WERI-Rb-1 (cell line): ENCODE results near the gene KLHDC7B.
"Not testable (repeated sequence)": the region's sequence is repeated elsewhere in the genome, so short reads cannot be mapped to it uniquely, and the experiment has no call there.

Experiments
- DNase-seq: peaks from one replicate; pipeline ENCODE4 v3.0.0-alpha.2; 2020
- H3K27ac ChIP-seq: fragments of 250-450 bp; sonication (Bioruptor Pico); 2 replicates; pipeline ENCODE4 v1.5.1; 2020; ENCODE audit warnings: mild to moderate bottlenecking, moderate library complexity
- H3K27me3 ChIP-seq: fragments of 250-450 bp; sonication (Bioruptor Pico); 2 replicates; pipeline ENCODE4 v1.5.1; 2021; ENCODE audit warnings: mild to moderate bottlenecking, low read depth, moderate library complexity; ENCODE audit not compliant: insufficient read depth, severe bottlenecking
- H3K36me3 ChIP-seq: fragments of 250-450 bp; sonication (Bioruptor Pico); 2 replicates; pipeline ENCODE4 v1.5.1; 2020; ENCODE audit warnings: mild to moderate bottlenecking, moderate library complexity
- H3K4me3 ChIP-seq: 2 replicates; pipeline ENCODE4 v1.5.1; 2011; ENCODE audit warnings: low read depth, mild to moderate bottlenecking, control low read depth, low read length
- H3K9me3 ChIP-seq: fragments of 250-450 bp; sonication (Bioruptor Pico); 2 replicates; pipeline ENCODE4 v1.5.1; 2021; ENCODE audit warnings: mild to moderate bottlenecking, moderate library complexity; ENCODE audit not compliant: severe bottlenecking
- TF ChIP-seq, protein P1 (sequence below): IDR thresholded peaks from 2 replicates; pipeline ENCODE4 v1.5.1; 2011; ENCODE audit warnings: low read depth, mild to moderate bottlenecking, control low read depth, inconsistent platforms, low read length

The KLHDC7B gene

DNA sequence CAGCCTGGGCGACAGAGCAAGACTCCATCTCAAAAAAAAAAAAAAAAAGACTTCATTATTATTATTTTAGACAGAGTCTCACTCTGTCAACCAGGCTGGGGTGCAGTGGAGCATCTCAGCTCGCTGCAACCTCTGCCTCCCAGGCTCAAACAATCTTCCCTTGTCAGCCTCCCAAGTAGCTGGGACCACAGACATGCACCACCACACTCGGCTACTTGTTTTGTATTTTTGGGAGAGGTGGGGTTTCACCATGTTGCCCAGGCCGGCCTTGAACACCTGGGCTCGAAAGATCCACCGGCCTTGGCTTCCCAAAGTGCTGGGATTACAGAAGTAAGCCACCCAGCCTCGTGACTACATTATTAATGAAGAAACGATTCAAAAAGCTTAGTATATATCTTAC lies 10.6 kb upstream of the KLHDC7B start:
- H3K9me3 ChIP-seq = peaks cover 11% of the 10 kb centered on the region
- no peak overlapping the region for H3K4me3 ChIP-seq
- DNase-seq = no peak
- no peaks in the 10 kb centered on the region for H3K36me3 ChIP-seq
- no peaks in the 10 kb centered on the region for H3K27me3 ChIP-seq
- TF ChIP-seq, protein P1, sequence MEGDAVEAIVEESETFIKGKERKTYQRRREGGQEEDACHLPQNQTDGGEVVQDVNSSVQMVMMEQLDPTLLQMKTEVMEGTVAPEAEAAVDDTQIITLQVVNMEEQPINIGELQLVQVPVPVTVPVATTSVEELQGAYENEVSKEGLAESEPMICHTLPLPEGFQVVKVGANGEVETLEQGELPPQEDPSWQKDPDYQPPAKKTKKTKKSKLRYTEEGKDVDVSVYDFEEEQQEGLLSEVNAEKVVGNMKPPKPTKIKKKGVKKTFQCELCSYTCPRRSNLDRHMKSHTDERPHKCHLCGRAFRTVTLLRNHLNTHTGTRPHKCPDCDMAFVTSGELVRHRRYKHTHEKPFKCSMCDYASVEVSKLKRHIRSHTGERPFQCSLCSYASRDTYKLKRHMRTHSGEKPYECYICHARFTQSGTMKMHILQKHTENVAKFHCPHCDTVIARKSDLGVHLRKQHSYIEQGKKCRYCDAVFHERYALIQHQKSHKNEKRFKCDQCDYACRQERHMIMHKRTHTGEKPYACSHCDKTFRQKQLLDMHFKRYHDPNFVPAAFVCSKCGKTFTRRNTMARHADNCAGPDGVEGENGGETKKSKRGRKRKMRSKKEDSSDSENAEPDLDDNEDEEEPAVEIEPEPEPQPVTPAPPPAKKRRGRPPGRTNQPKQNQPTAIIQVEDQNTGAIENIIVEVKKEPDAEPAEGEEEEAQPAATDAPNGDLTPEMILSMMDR = no peak
- H3K27ac ChIP-seq = no peak overlapping the region

DNA sequence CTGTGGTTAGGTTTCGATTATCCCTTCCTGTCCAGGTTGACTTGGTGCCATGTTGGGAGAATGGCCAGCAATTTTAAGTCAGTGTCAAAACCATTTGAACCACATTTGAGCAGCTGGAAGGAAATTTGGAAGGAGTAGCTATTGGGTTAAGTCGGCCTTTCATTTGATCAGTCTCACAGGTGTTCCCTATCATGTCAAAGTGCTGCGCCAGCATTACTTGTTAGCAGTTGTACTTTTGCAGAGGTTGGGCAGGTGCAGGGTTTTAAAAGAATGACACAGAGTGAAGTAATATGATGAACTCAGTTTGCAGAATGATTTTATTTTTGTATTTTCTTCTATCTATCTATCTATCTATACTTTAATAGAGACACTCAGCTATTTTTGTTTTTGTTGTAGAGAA lies 9.5 kb upstream of the KLHDC7B start:
- H3K36me3 ChIP-seq = no peaks in the 10 kb centered on the region
- TF ChIP-seq, protein P1 = no peak
- no peak overlapping the region for H3K27ac ChIP-seq

DNA sequence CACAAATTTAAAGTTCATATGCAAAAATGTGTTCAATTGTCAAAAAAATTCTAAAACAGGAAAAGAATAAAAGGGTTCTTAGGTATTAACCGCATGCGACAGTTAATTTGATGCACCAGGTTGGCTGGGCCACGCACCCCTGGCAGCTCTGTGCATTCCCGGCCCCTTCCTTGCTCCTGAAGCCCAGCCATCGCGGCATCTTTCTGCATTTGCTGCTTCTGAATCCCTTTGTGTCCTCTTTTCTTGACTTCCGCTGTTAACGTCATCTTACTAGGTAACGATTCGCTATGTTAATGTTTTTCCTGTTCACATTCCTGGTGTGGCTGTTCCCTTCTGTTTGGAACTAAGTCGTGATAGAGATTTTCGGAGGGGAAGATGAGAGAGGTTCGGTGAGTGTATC lies 7.9 kb upstream of the KLHDC7B start:
- no peak for DNase-seq
- H3K9me3 ChIP-seq = no peaks in the 10 kb centered on the region
- H3K4me3 ChIP-seq = no peak overlapping the region
- H3K36me3 ChIP-seq = no peaks in the 10 kb centered on the region
- H3K27me3 ChIP-seq = no peaks in the 10 kb centered on the region
- TF ChIP-seq, protein P1 = no peak
- no peak overlapping the region for H3K27ac ChIP-seq

More for the DNA sequence above, 9.5 kb upstream of the KLHDC7B start:
- no peak for DNase-seq
- Histone ChIP-seq H3K9me3 (peaks cover 2% of the 10 kb centered on the region), H3K27me3 (no peaks in the 10 kb centered on the region), H3K4me3 (no peak overlapping the region)

DNA sequence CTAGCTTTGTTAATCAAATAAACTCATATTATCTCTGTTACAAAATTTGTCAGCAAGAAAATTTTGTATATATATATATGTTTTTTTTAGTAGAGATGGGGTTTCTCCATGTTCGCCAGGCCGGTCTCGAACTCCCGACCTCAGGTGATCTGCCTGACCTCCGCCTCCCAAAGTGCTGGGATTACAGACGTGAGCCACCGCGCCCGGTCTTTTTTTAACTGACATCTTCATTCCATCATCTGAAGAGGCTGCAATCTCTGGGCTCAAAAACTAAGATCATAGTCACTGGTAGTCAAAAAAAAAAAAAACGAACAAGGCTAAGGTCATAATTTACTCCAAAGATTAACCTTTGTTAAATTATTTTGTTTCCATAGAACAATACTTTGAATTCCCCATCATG lies 5.3 kb upstream of the KLHDC7B start:
- no peak for DNase-seq
- TF ChIP-seq, protein P1 = no peak
- no peaks in the 10 kb centered on the region for H3K27me3 ChIP-seq
- no peak overlapping the region for H3K4me3 ChIP-seq
- H3K36me3 ChIP-seq = no peaks in the 10 kb centered on the region
- H3K9me3 ChIP-seq = no peaks in the 10 kb centered on the region
- H3K27ac ChIP-seq = no peak overlapping the region

DNA sequence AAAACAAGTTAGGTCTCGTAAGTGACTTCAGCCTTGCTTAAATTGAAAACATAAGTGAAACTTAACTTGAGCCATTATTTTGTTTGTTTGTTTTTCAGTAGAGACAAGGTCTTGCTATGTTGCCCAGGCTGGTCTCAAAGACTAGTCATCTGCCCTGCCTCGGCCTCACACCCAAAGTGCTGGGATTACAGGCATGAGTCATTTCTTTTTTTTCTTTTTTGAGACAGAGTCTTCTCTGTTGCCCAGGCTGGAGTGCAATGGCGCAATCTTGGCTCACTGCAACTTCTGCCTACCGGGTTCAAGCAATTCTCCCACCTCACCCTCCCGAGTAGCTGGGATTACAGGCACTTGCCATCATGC lies 4.1 kb upstream of the KLHDC7B start:
- H3K27ac ChIP-seq, H3K4me3 ChIP-seq, H3K9me3 ChIP-seq, DNase-seq, H3K27me3 ChIP-seq, H3K36me3 ChIP-seq: not testable (repeated sequence)

DNA sequence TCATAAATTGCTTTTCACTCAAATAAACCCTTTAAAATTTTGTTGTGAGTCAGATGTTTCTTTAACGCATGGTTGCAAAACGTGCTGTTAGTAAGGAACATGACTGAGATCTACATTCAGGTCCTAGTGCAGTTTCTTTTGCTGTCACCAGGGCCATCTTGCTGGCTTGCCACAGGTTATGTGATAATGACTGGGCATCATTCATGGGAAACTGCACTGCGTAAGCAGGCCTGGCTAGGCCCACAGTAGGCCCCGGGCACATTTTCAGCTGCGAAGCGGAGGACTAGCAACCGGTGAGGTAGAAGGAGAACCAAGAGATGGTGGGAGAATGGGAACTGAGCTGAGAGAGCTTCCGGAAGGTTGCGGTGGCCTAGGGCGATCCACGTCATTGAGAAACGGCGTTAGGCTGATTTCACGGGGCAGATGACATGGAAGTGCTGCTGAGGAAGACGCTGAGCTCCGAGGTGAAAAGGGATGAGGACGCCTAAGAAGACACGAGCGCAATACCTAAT lies 3.2 kb upstream of the KLHDC7B start:
- H3K36me3 ChIP-seq = no peaks in the 10 kb centered on the region
- H3K9me3 ChIP-seq = no peaks in the 10 kb centered on the region
- TF ChIP-seq, protein P1 = no peak
- no peak overlapping the region for H3K27ac ChIP-seq
- DNase-seq = no peak
- no peaks in the 10 kb centered on the region for H3K27me3 ChIP-seq
- no peak overlapping the region for H3K4me3 ChIP-seq
